Heart right ventricle (tissue), 16 donors: ENCODE data around the gene CTTNBP2. TPM values are rescaled to one million over a fixed set of nuclear protein-coding genes. Genes with fewer than 3 reads are reported as not detected.

Experiments used
- ATAC-seq, 8 donors: fragments of 200-7000 bp; cut with Tn5 transposase; one replicate each; pipeline ENCODE4 v1.9.1; 2020; ENCODE audit warnings: mild to moderate bottlenecking in 8 of 8, moderate library complexity in 8 of 8, moderate number of reproducible peaks in 1 of 8
- DNase-seq, 2 donors: peaks; one replicate each; pipeline ENCODE4 v3.0.0-alpha.2; 2020
- H3K27ac ChIP-seq, 10 donors: fragments of 200-600 bp; sonication (generic) in 2 of 10; one replicate each; pipeline versions ENCODE4 v1.5.0 to v1.8.0; 2020 to 2022; ENCODE audit warnings: mild to moderate bottlenecking in 3 of 10
- H3K27me3 ChIP-seq, 7 donors: fragments of 200-600 bp; one replicate each; pipeline ENCODE4 v1.8.0; 2021 to 2022; ENCODE audit warnings: mild to moderate bottlenecking in 2 of 7
- H3K36me3 ChIP-seq, 9 donors: fragments of 200-600 bp; sonication (generic) in 1 of 9; one replicate each; pipeline versions ENCODE4 v1.5.0 to v1.8.0; 2020 to 2022; ENCODE audit warnings: mild to moderate bottlenecking in 2 of 9
- H3K4me1 ChIP-seq, 9 donors: fragments of 200-600 bp; sonication (generic) in 1 of 9; one replicate each; pipeline versions ENCODE4 v1.5.0 to v1.8.0; 2020 to 2022; ENCODE audit warnings: mild to moderate bottlenecking in 4 of 9
- H3K4me3 ChIP-seq, 10 donors: fragments of 200-600 bp; sonication (generic) in 2 of 10; one replicate each; pipeline versions ENCODE4 v1.5.0 to v1.8.0; 2020 to 2022; ENCODE audit warnings: mild to moderate bottlenecking in 7 of 10, moderate library complexity in 2 of 10
- H3K9me3 ChIP-seq, 11 donors: fragments of 200-600 bp in 10 of 11; sonication (generic) in 2 of 11; one replicate each; pipeline versions ENCODE4 v1.5.0 to v1.8.0; 2013 to 2022; ENCODE audit warnings: mild to moderate bottlenecking in 2 of 11, control low read depth in 1 of 11, moderate library complexity in 1 of 11
- WGBS, 2 donors: extraction: QIAGEN DNeasy Blood & Tissue Kit; methylation state at CpG; one replicate each; pipeline ENCODE4 v1.1.7; 2013; ENCODE audit warnings: inconsistent platforms in 1 of 2; 5-methylcytosine and 5-hydroxymethylcytosine counted together
- intact Hi-C, 10 donors: fragments of 100-400 bp; cut with DNase I; formaldehyde crosslinking; loops; one replicate each; pipeline versions ENCODE4 v1.11.1 to v1.14.2; 2022
- polyA plus RNA-seq, 2 donors: library from polyadenylated mRNA; stranded (reverse); fragments of 200-250 nt; gene quantifications; one replicate each; pipeline ENCODE4 v1.2.3, GENCODE V29; 2013
- total RNA-seq, 10 donors: library from RNA; stranded (reverse); fragmentation: NEBNext Ultra II Directional in 3 of 10; extraction: Animal tissue kit (Norgen Biotek cat#: 25700) in 3 of 10; gene quantifications; one replicate each; pipeline versions ENCODE4 v1.2.1 to v1.2.4, GENCODE V29; 2021 to 2023
- TF ChIP-seq, protein P1 (sequence below), 9 donors: fragments of 200-600 bp; sonication (generic) in 2 of 9; IDR thresholded peaks; one replicate each; pipeline versions ENCODE4 v1.5.0 to v1.8.0; 2021 to 2022; ENCODE audit warnings: antibody characterized with exemption in 9 of 9, mild to moderate bottlenecking in 5 of 9, moderate library complexity in 1 of 9
- donor health status: Arrhythmogenic right ventricular cardiomyopathy.
- donor health status: ischemic (EF 13 %, LVEDD 7.1; RV severe dilation, severe dysfunction).
- donor health status: healthy with polysubstance abuse.
- donor health status: DM: no; HTN: yes; CAD: no.
- donor health status: DM: no; HTN: no; CAD: no.
- donor health status: ischemic (EF 25% LVEDD 6.9; RV normal size, moderate dysfunction).
- donor health status: ischemic (EF 25% LVEDD 5.7; RV mildly dilated, moderate dysfunction).
- donor health status: healthy.
- donor health status: DM: yes; HTN: yes; CAD: no.
- donor health status: Ischemic cardiomyopathy.
- donor health status: ischemic (EF 35%, LVEDD 5.7; RV mildly dilated, moderate dysfunction).
- donor health status: nonischemic (EF 11% LVEDD 7.7; RV severe dilation, severe dysfunction).
- donor health status: DM: yes; HTN: yes; CAD: no.
- donor health status: PGD.
- donor health status: ischemic (EF 29% LVEDD 5.4; RV normal size, mild dysfunction).
- donor health status: nonischemic (EF 23%, LVEDD 6.1; RV moderate dilation, normal function).

Gene CTTNBP2
- total and polyA plus RNA-seq, 12 donors = 0.41 to 2.0 (median 0.97) TPM

DNA sequence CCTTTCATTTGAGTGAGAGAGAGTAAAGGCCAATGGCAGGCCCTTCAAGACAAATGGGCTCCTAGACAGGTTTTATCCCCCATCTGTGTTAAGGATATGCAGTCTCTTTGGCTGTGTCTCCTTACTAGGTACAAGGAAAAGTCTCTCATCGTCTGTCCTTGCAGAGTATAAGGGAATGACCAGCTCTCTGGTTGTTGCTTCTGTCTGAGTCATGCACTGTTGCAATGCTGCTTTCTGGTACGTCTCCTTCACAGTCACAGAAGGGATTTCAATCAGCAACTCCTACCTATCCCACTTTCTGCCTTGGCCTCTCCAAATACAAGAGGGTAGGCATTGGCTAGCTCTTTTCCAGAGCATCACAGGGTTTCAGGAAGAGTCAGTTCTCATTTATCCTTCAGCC, 48.1 kb downstream of the CTTNBP2 start:
- no peaks in the 10 kb centered on the region for H3K36me3 ChIP-seq
- intact Hi-C loops = no loop called here
- no peaks in the 10 kb centered on the region for H3K27me3 ChIP-seq
- H3K27ac ChIP-seq = no peak overlapping the region
- DNase-seq (no peak), ATAC-seq (no peak)
- H3K4me3 ChIP-seq = no peak overlapping the region
- no peaks in the 10 kb centered on the region for H3K9me3 ChIP-seq
- TF ChIP-seq, protein P1, sequence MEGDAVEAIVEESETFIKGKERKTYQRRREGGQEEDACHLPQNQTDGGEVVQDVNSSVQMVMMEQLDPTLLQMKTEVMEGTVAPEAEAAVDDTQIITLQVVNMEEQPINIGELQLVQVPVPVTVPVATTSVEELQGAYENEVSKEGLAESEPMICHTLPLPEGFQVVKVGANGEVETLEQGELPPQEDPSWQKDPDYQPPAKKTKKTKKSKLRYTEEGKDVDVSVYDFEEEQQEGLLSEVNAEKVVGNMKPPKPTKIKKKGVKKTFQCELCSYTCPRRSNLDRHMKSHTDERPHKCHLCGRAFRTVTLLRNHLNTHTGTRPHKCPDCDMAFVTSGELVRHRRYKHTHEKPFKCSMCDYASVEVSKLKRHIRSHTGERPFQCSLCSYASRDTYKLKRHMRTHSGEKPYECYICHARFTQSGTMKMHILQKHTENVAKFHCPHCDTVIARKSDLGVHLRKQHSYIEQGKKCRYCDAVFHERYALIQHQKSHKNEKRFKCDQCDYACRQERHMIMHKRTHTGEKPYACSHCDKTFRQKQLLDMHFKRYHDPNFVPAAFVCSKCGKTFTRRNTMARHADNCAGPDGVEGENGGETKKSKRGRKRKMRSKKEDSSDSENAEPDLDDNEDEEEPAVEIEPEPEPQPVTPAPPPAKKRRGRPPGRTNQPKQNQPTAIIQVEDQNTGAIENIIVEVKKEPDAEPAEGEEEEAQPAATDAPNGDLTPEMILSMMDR (IDR thresholded peaks at IDR 0.05) = no peak
- 82 to 90% methylated on average over 2 of the region's 2 CpGs for WGBS, 2 donors
- peaks cover 0 to 33% (median 7%) of the 10 kb centered on the region in 9 donors for H3K4me1 ChIP-seq

DNA sequence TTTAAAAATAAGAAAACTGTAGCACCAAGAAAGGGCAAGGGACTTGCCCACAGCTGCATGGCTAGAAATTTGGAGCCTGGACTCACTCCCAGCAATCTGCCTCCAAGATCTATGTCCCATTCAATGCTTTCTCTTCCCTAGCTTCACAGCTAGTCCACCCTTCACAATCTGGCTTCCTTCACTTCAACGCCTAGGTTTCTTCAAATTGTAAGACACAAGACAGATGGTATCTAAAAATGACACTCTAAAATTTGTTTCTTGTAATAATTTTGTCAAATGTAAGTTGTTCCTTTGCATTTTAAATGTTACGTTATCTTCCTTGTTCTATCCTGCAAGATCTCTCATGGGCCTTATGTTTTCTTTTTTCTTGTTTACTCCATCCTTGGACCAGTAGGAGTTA, 48.6 kb downstream of the CTTNBP2 start:
- TF ChIP-seq, protein P1 (IDR thresholded peaks at IDR 0.05) = no peak
- Histone ChIP-seq H3K4me3 (no peak overlapping the region), H3K4me1 (peaks cover 0 to 27% (median 3%) of the 10 kb centered on the region in 9 donors), H3K9me3 (no peaks in the 10 kb centered on the region), H3K27me3 (no peaks in the 10 kb centered on the region), H3K36me3 (no peaks in the 10 kb centered on the region), H3K27ac (no peak overlapping the region)
- WGBS, 2 donors = 90 to 93% methylated on average over 2 of the region's 2 CpGs
- ATAC-seq (no peak), DNase-seq (no peak)
- intact Hi-C loops = no loop called here

DNA sequence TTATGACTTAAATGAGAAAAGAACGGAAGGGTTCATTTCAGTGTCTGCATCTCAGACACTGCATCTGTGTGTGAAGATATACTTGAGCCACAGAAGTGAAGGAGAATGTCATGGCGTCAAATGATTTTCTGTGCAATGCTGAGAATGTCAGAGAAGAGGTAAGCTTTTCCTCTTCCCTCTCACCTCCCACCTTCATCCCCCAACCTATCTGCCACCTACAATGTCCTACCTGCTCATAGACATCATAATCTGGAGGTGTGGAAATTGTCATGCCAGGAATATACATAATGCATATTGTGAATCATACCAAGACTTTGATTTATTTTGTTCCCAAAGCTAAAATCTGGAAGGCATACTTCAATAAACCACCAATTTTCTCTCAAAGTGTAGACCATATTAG, 53.7 kb downstream of the CTTNBP2 start:
- TF ChIP-seq, protein P1 (IDR thresholded peaks at IDR 0.05) = no peak
- no peak overlapping the region for H3K27ac ChIP-seq
- H3K36me3 ChIP-seq = no peaks in the 10 kb centered on the region
- DNase-seq (no peak), ATAC-seq (no peak)
- H3K9me3 ChIP-seq = no peaks in the 10 kb centered on the region
- no peak overlapping the region for H3K4me3 ChIP-seq
- no peaks in the 10 kb centered on the region for H3K4me1 ChIP-seq
- H3K27me3 ChIP-seq = no peaks in the 10 kb centered on the region
- WGBS, 2 donors = 92 to 96% methylated on average over 2 of the region's 2 CpGs
- intact Hi-C loops = loop anchor here in 1 of 10 donors (1.0 kb wide), 1 partner anchor 15 kb away; no protein-coding TSS in a partner anchor

DNA sequence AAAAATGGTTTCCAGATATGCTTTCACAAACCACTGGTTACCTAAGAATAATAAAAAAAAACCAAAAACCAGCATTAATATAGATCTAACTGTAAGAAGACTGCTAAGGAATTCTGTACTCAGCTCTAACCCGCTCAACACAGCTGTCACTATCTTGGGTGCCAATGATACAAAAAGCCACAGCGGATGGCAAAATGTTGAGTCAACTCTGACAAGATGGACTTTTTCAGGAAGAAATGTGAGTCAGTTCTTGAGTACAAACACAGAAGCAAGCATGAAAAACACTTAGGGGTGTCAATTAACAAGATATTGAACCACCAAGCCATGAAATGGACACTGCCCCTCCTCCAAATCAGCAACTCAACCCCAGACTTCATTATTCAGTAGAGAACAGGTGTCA, 55.0 kb downstream of the CTTNBP2 start:
- Histone ChIP-seq H3K27ac (no peak overlapping the region), H3K4me3 (no peak overlapping the region), H3K27me3 (no peaks in the 10 kb centered on the region), H3K9me3 (no peaks in the 10 kb centered on the region), H3K4me1 (no peaks in the 10 kb centered on the region), H3K36me3 (no peaks in the 10 kb centered on the region)
- intact Hi-C loops = no loop called here
- TF ChIP-seq, protein P1 (IDR thresholded peaks at IDR 0.05) = no peak
- no peak for DNase-seq
- WGBS, 2 donors = 89 to 95% methylated on average over 2 of the region's 2 CpGs
- no peak for ATAC-seq
